HepG2 (cell line): ENCODE results near the gene SLC16A3. TPM values are rescaled to one million over a fixed set of nuclear protein-coding genes. Genes with fewer than 3 reads are reported as not detected.

Experiments
- GFI1 ChIP-seq: sonication (generic); formaldehyde crosslinking; IDR thresholded peaks from 2 replicates; pipeline ENCODE4 v1.5.0; 2020; ENCODE audit warnings: missing genetic modification reagents, mild to moderate bottlenecking, borderline replicate concordance
- HOXA3 ChIP-seq: sonication (generic); formaldehyde crosslinking; IDR thresholded peaks from 2 replicates; pipeline ENCODE4 v1.5.0; 2020; ENCODE audit warnings: missing genetic modification reagents
- IRF2 ChIP-seq: IDR thresholded peaks from 2 replicates; pipeline ENCODE4 v1.6.1; 2018; ENCODE audit warnings: missing genetic modification reagents, missing compliant biosample characterization
- JUN ChIP-seq: sonication (generic); formaldehyde crosslinking; IDR thresholded peaks from 2 replicates; pipeline ENCODE4 v1.4.0; 2020; ENCODE audit warnings: mild to moderate bottlenecking, missing genetic modification reagents
- KLF9 ChIP-seq: IDR thresholded peaks from 2 replicates; pipeline ENCODE4 v1.6.1; 2016; ENCODE audit warnings: low read depth
- KMT2A ChIP-seq: sonication (generic); formaldehyde crosslinking; IDR thresholded peaks from 2 replicates; pipeline ENCODE4 v1.4.0; 2020; ENCODE audit warnings: missing genetic modification reagents
- MAF1 ChIP-seq: sonication (generic); formaldehyde crosslinking; IDR thresholded peaks from 2 replicates; pipeline ENCODE4 v1.5.0; 2020; ENCODE audit warnings: missing genetic modification reagents, borderline replicate concordance
- REPIN1 ChIP-seq: sonication (generic); formaldehyde crosslinking; IDR thresholded peaks from 2 replicates; pipeline ENCODE4 v1.8.0; 2022; ENCODE audit warnings: missing genetic modification reagents, low read depth, mild to moderate bottlenecking, borderline replicate concordance
- TOE1 ChIP-seq: sonication (generic); formaldehyde crosslinking; IDR thresholded peaks from 2 replicates; pipeline ENCODE4 v1.4.0; 2020; ENCODE audit warnings: mild to moderate bottlenecking, missing genetic modification reagents
- ZMAT5 ChIP-seq: sonication (generic); formaldehyde crosslinking; IDR thresholded peaks from 2 replicates; pipeline ENCODE4 v1.5.0; 2020; ENCODE audit warnings: mild to moderate bottlenecking, low read depth, missing genetic modification reagents, borderline replicate concordance
- ZNF24 ChIP-seq: fragments of 450-650 bp; IDR thresholded peaks from 2 replicates; pipeline ENCODE4 v1.6.1; 2017; ENCODE audit warnings: antibody characterized with exemption, mild to moderate bottlenecking
- ZNF296 ChIP-seq: sonication (generic); formaldehyde crosslinking; conservative IDR thresholded peaks from 2 replicates; pipeline ENCODE4 v1.5.0; 2020; ENCODE audit warnings: mild to moderate bottlenecking, missing genetic modification reagents
- ZNF430 ChIP-seq: sonication (generic); formaldehyde crosslinking; IDR thresholded peaks from 2 replicates; pipeline ENCODE4 v1.9.0; 2021; ENCODE audit warnings: mild to moderate bottlenecking, missing genetic modification reagents
- ZNF564 ChIP-seq: sonication (generic); formaldehyde crosslinking; IDR thresholded peaks from 2 replicates; pipeline ENCODE4 v1.8.1; 2023; ENCODE audit warnings: mild to moderate bottlenecking, missing genetic modification reagents
- ZNF703 ChIP-seq: sonication (generic); formaldehyde crosslinking; IDR thresholded peaks from 2 replicates; pipeline ENCODE4 v1.5.1; 2020; ENCODE audit warnings: missing genetic modification reagents, mild to moderate bottlenecking, moderate library complexity, borderline replicate concordance
- ZNF883 ChIP-seq: sonication (generic); formaldehyde crosslinking; IDR thresholded peaks from 2 replicates; pipeline ENCODE4 v1.5.1; 2020; ENCODE audit warnings: mild to moderate bottlenecking, missing genetic modification reagents; ENCODE audit errors: not compliant biosample characterization
- ZNF891 ChIP-seq: sonication (generic); formaldehyde crosslinking; IDR thresholded peaks from 2 replicates; pipeline ENCODE4 v1.5.0; 2020; ENCODE audit warnings: mild to moderate bottlenecking, missing genetic modification reagents
- ZZZ3 ChIP-seq: sonication (generic); formaldehyde crosslinking; IDR thresholded peaks from 2 replicates; pipeline ENCODE4 v1.4.0; 2020; ENCODE audit warnings: missing genetic modification reagents, mild to moderate bottlenecking, borderline replicate concordance
- polyA plus RNA-seq, 8 experiments: library from polyadenylated mRNA; depleted of rRNA in 3 of 8; stranded (reverse) in 7 of 8; unstranded in 1 of 8; fragments of >200 nt; fragmentation: Illumina TruSeq in 4 of 8; extraction: Trizol in 4 of 8; gene quantifications; 2 replicates each; pipeline versions ENCODE4 v1.2.1 to v1.2.3, GENCODE V29; 2011 to 2016; ENCODE audit warnings: low read depth in 4 of 8, missing spikeins in 1 of 8, mixed read lengths in 1 of 8; ENCODE audit not compliant: insufficient read depth in 1 of 8
- total RNA-seq, 5 experiments: library from RNA; depleted of rRNA; stranded (reverse); fragments of >200 nt; fragmentation: Illumina TruSeq; extraction: Trizol; gene quantifications; 2 replicates each; pipeline ENCODE4 v1.2.3, GENCODE V29; 2016; ENCODE audit warnings: low read depth in 1 of 5
- TF ChIP-seq, protein P1 (sequence below): sonication (generic); formaldehyde crosslinking; IDR thresholded peaks from 2 replicates; pipeline ENCODE4 v1.4.0; 2020; ENCODE audit warnings: missing genetic modification reagents
- TF ChIP-seq, protein P2 (sequence below): sonication (generic); formaldehyde crosslinking; IDR thresholded peaks from 2 replicates; pipeline ENCODE4 v1.8.0; 2022; ENCODE audit warnings: low read depth, missing genetic modification reagents
- TF ChIP-seq, protein P3 (sequence below): sonication (generic); formaldehyde crosslinking; IDR thresholded peaks from 2 replicates; pipeline ENCODE4 v1.5.1; 2020; ENCODE audit warnings: mild to moderate bottlenecking, moderate library complexity, missing genetic modification reagents
- TF ChIP-seq, protein P4 (sequence below): sonication (generic); formaldehyde crosslinking; IDR thresholded peaks from 2 replicates; pipeline ENCODE4 v1.5.0; 2020; ENCODE audit warnings: mild to moderate bottlenecking, missing genetic modification reagents, borderline replicate concordance

Gene SLC16A3
- total and polyA plus RNA-seq, 2 of the 13 experiments (the other 11 are each of a cell fraction or from before 2014, with no cell fraction given): 242 to 349 TPM

- TF ChIP-seq KMT2A (CRISPR knock-in tag) (peak; percentile 63; the same call in 1 of the 2 replicates), ZNF891 (peak; percentile 72), ZNF703 (CRISPR knock-in tag) (peak; percentile 93), TOE1 (no peak; the same call in 1 of the 2 replicates), JUN (CRISPR knock-in tag) (peak; percentile 83), GFI1 (CRISPR knock-in tag) (peak; percentile 87; the same call in 1 of the 2 replicates), ZNF564 (peak; percentile 92; the same call in 1 of the 2 replicates), KLF9 (CRISPR knock-in tag) (no peak), ZMAT5 (CRISPR knock-in tag) (no peak), REPIN1 (CRISPR knock-in tag) (peak; percentile 89), MAF1 (0 out of 2 replicates have a peak, but pooled peaks have one; percentile 79), ZZZ3 (peak; percentile 100), ZNF430 (peak; percentile 86), ZNF883 (CRISPR knock-in tag) (peak; percentile 95), IRF2 (CRISPR knock-in tag) (peak; percentile 64; the same call in 1 of the 2 replicates), ZNF296 (CRISPR knock-in tag) (no peak), HOXA3 (CRISPR knock-in tag) (peak; percentile 92), ZNF24 (no peak)
- TF ChIP-seq, protein P1, sequence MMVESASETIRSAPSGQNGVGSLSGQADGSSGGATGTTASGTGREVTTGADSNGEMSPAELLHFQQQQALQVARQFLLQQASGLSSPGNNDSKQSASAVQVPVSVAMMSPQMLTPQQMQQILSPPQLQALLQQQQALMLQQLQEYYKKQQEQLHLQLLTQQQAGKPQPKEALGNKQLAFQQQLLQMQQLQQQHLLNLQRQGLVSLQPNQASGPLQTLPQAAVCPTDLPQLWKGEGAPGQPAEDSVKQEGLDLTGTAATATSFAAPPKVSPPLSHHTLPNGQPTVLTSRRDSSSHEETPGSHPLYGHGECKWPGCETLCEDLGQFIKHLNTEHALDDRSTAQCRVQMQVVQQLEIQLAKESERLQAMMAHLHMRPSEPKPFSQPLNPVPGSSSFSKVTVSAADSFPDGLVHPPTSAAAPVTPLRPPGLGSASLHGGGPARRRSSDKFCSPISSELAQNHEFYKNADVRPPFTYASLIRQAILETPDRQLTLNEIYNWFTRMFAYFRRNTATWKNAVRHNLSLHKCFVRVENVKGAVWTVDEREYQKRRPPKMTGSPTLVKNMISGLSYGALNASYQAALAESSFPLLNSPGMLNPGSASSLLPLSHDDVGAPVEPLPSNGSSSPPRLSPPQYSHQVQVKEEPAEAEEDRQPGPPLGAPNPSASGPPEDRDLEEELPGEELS (CRISPR knock-in tag): peak; percentile 55
- TF ChIP-seq, protein P2, sequence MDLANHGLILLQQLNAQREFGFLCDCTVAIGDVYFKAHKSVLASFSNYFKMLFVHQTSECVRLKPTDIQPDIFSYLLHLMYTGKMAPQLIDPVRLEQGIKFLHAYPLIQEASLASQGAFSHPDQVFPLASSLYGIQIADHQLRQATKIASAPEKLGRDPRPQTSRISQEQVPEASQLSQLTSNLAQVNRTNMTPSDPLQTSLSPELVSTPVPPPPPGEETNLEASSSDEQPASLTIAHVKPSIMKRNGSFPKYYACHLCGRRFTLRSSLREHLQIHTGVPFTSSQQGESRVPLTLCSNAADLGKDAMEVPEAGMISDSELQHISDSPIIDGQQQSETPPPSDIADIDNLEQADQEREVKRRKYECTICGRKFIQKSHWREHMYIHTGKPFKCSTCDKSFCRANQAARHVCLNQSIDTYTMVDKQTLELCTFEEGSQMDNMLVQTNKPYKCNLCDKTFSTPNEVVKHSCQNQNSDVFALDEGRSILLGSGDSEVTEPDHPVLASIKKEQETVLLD (CRISPR knock-in tag): peak; percentile 79; the same call in 1 of the 2 replicates
- TF ChIP-seq, protein P3, sequence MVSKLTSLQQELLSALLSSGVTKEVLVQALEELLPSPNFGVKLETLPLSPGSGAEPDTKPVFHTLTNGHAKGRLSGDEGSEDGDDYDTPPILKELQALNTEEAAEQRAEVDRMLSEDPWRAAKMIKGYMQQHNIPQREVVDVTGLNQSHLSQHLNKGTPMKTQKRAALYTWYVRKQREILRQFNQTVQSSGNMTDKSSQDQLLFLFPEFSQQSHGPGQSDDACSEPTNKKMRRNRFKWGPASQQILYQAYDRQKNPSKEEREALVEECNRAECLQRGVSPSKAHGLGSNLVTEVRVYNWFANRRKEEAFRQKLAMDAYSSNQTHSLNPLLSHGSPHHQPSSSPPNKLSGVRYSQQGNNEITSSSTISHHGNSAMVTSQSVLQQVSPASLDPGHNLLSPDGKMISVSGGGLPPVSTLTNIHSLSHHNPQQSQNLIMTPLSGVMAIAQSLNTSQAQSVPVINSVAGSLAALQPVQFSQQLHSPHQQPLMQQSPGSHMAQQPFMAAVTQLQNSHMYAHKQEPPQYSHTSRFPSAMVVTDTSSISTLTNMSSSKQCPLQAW (CRISPR knock-in tag): peak; percentile 30; the same call in 1 of the 2 replicates
- TF ChIP-seq, protein P4, sequence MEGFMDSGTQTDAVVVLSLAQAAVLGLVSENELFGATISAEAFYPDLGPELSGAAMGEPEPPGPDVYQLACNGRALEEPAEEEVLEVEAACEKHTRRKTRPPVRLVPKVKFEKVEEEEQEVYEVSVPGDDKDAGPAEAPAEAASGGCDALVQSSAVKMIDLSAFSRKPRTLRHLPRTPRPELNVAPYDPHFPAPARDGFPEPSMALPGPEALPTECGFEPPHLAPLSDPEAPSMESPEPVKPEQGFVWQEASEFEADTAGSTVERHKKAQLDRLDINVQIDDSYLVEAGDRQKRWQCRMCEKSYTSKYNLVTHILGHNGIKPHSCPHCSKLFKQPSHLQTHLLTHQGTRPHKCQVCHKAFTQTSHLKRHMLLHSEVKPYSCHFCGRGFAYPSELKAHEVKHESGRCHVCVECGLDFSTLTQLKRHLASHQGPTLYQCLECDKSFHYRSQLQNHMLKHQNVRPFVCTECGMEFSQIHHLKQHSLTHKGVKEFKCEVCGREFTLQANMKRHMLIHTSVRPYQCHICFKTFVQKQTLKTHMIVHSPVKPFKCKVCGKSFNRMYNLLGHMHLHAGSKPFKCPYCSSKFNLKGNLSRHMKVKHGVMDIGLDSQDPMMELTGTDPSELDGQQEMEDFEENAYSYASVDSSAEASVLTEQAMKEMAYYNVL: 0 out of 2 replicates have a peak, but pooled peaks have one; percentile 59
These were observed 44.7 kb downstream of the SLC16A3 start, which contains the start of gene CSNK1D (continued) for GRCh38 chr17:82273327-82274133.
